Measurements from ENCODE around the gene ZNF680.

GRCh38 chr7:64544010-64544409, 18.9 kb downstream of the ZNF680 start:
- TF ChIP-seq CTCF (IDR thresholded peaks at IDR 0.05) (no peak), POLR2A (IDR thresholded peaks at IDR 0.05) (no peak)

Measured in breast epithelium (tissue), 3 donors.